AG10803 (cell line): ENCODE results near the gene COL27A1.

ENCODE experiments used
- DNase-seq: peaks from one replicate; pipeline ENCODE4 v3.0.0; 2010; ENCODE audit warnings: low read depth
- H3K4me3 ChIP-seq: 2 replicates; pipeline ENCODE4 v1.5.1; 2011; ENCODE audit warnings: mild to moderate bottlenecking, low read length, control low read depth
- TF ChIP-seq, protein P1 (sequence below): conservative IDR thresholded peaks from 2 replicates; pipeline ENCODE4 v1.5.1; 2011; ENCODE audit warnings: mild to moderate bottlenecking, low read length, control low read depth, inconsistent platforms

Gene COL27A1

DNA sequence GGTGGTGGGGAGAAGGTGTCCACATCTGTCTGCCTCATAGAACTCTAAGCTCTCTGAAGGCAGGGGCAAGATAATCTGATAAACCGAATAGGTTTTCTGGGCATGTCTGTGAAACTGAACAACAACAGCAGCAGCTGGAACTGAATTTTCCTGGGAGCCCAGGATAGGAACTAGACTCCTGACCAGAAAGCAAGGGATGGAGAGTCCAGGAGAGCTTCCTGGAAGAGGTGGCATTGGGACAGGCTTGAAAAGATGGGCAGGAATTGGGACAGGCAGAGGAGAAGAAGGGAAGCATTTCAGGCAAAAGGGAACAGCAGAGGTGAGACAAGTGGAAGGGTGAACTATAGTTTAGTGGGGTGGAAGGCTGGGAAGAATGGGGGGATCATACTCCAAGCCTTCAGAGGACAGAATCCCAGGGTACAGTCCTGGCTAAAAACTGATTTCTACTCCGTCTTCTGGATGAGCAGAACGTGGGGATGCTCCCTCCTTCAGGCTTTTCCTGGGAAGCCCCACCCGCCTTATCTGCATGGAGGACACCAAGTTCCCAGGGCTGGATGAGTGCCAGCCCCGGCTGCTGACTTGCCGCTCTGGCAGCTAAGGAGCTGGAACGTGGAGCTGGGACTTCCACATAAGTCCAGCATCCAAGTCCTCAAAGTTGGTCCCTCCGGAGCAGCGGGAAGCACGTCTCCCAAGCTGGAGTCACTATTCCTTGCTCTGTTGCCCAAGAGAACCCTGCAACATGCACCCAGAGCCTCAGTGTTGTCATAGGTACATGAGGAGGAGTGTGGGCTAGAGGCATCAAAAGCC is 42.4 kb upstream of the COL27A1 start:
- TF ChIP-seq, protein P1, sequence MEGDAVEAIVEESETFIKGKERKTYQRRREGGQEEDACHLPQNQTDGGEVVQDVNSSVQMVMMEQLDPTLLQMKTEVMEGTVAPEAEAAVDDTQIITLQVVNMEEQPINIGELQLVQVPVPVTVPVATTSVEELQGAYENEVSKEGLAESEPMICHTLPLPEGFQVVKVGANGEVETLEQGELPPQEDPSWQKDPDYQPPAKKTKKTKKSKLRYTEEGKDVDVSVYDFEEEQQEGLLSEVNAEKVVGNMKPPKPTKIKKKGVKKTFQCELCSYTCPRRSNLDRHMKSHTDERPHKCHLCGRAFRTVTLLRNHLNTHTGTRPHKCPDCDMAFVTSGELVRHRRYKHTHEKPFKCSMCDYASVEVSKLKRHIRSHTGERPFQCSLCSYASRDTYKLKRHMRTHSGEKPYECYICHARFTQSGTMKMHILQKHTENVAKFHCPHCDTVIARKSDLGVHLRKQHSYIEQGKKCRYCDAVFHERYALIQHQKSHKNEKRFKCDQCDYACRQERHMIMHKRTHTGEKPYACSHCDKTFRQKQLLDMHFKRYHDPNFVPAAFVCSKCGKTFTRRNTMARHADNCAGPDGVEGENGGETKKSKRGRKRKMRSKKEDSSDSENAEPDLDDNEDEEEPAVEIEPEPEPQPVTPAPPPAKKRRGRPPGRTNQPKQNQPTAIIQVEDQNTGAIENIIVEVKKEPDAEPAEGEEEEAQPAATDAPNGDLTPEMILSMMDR, result no peak
- DNase-seq, result peak; percentile 81
- no peak overlapping the region for H3K4me3 ChIP-seq

DNA sequence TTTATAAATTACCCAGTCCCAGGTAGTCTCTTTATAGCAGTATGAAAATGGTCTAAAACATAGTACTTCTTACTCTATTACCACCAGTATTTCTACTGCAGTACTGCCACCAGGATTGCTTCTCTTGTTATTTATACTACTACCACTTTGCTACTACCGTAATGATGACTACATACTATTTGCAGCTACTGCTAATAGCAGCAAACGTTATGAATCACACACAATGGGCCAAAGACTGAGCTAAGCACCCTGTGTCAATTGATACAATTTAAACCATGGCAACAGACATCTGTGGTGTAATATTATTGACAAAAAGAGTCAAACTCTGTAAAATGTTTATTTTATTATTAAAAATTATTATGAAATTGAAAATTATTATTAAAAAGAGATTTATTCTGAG is 41.0 kb upstream of the COL27A1 start:
- TF ChIP-seq, protein P1, result no peak
- DNase-seq, result peak; percentile 23
- H3K4me3 ChIP-seq, result no peak overlapping the region

DNA sequence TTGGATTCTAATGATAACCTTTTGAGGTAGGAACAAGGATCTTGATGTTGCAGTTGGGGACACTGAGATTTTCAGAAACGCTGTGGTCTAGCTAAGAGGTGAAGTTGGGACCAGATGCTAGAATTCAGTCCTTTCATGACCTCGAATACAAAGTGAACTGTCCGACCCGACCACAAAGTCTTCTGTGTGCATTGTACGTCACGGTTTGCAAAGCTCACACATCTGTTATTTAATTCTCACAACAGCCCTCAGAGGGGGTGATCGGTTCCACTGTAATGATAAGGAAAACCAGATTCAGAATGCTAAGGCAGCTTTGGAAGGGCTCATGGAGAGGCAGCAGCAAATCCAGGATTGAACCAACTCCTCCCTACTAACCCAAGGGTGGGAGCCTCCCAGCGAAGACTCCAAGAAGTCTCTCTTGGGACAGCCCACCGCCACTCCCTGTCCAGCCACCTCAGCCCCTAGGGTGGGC is 39.6 kb upstream of the COL27A1 start:
- no peak for DNase-seq
- H3K4me3 ChIP-seq, result no peak overlapping the region
- TF ChIP-seq, protein P1, result no peak

DNA sequence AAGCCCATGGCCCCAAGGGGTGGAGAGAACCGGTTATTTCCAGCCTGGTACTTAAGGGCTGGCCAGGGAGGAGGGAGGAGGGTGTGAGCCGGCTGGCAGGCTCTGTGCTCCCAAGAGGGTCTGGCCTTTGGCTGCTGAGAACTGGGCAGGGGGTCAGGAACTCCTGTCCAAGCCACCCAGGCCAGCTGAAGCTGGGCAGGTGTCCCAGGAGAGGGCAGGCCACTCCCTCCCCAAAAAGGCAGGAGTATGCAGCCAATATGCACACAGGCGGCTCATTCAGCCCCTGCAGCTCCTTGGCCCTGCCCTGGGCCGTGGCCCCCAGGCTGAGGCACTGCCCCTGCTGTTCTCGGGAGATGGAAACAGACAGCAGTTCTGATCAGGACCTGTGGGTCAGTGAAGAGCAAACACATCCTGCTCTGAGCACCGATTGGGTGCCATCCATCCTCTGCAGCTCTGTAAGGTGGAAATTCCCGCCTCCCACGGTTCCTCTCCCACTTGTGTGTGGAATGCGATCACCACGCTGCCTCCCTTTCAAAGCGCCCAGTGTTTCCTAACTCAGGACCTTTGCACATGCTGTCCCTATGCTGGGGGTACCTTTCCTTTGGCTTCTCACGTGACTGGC is 39.1 kb upstream of the COL27A1 start:
- H3K4me3 ChIP-seq, result no peak overlapping the region
- no peak for DNase-seq
- TF ChIP-seq, protein P1, result no peak

DNA sequence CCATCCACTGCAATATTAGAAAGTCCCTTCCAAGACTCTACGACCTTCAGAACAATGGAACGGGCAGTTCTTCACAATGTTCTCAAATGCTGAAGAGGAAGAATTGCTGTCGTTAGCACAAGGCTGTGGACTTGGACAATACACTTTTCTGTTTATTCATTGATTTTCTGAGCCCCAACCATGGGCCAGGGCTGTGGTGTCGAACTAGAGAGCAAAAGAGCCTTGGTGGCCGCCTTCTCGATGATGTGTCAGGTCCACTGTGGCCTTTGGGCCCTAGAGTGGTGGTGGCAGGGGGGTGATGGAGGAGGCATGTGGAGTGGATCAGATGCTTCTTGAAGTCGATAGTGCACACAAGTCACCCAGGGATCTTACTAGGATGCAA is 37.7 kb upstream of the COL27A1 start:
- TF ChIP-seq, protein P1, result no peak
- H3K4me3 ChIP-seq, result no peak overlapping the region
- DNase-seq, result no peak

DNA sequence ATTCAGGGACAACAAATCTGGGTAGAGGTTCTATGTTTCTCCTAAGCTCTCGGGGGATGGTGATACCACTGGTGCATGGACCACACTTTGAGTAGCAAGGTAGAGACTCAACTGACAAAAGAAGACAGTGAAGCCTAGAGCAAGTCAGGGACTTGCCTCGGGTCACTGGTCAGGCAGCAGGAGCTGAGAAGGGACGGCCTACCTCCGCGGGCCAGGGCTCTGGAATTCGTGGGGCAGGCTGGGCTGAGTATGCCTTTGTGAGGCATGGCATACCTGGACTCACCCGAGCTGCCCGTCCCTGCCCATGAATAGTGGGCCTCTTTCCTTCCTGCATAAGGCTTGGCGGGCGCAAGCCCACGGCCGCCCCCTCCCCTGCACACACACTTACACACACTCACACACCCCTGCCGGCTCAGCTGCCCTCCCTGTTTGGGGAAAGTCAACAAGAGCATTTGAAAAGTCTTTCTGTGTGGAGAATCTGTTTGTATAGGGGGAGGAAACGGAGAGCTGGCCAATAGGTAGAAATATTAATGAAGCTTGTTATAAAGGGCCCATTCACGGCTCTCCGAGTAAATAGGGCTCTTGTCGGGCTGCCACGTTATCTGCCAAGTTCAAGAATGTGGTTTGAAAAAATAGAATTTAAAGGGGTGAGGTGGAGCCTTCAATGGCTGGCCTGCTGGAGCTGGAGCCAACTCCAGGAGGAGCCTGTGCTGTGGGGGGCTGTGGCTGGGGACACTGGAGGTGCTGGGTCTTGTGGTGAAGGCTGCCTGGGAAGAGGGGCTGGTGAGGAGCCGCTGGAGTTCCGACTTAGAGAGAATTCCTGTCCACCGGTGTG is 37.1 kb upstream of the COL27A1 start:
- DNase-seq, result no peak
- H3K4me3 ChIP-seq, result no peak overlapping the region
- TF ChIP-seq, protein P1, result no peak
